SK-N-SH treated with all-trans-retinoic acid at 6 μM for 48 hours (cell line): ENCODE measurements around the gene FERD3L.

Source experiments
- ATAC-seq: fragments of 200-7000 bp; cut with Tn5 transposase; 3 replicates; pipeline ENCODE4 v1.9.1; 2020; ENCODE audit warnings: mild to moderate bottlenecking, moderate library complexity
- ARNTL ChIP-seq: fragments of 450-650 bp; formaldehyde crosslinking; IDR thresholded peaks from 2 replicates; pipeline ENCODE4 v1.5.0; 2020; ENCODE audit warnings: low read depth, mild to moderate bottlenecking, moderate library complexity, borderline replicate concordance
- CSRNP3 ChIP-seq: fragments of 250-450 bp; sonication (Bioruptor Pico); IDR thresholded peaks from 2 replicates; pipeline ENCODE4 v1.5.1; 2021; ENCODE audit warnings: mild to moderate bottlenecking, moderate library complexity
- ESRRG ChIP-seq: fragments of 250-450 bp; sonication (Bioruptor Pico); IDR thresholded peaks from 2 replicates; pipeline ENCODE4 v1.6.1; 2021; ENCODE audit warnings: mild to moderate bottlenecking
- GLIS3 ChIP-seq: fragments of 250-450 bp; sonication (Bioruptor Pico); IDR thresholded peaks from 2 replicates; pipeline ENCODE4 v1.5.0; 2020; ENCODE audit warnings: mild to moderate bottlenecking, moderate library complexity
- ISL1 ChIP-seq: fragments of 250-450 bp; sonication (Bioruptor Pico); IDR thresholded peaks from 2 replicates; pipeline ENCODE4 v2.1.2; 2022; ENCODE audit warnings: mild to moderate bottlenecking, moderate library complexity
- OSR1 ChIP-seq: fragments of 250-450 bp; sonication (Bioruptor Pico); IDR thresholded peaks from 2 replicates; pipeline ENCODE4 v1.8.0; 2022; ENCODE audit warnings: moderate library complexity, mild to moderate bottlenecking, inconsistent platforms
- PPARA ChIP-seq: fragments of 250-450 bp; sonication (Bioruptor Pico); IDR thresholded peaks from 2 replicates; pipeline ENCODE4 v1.5.0; 2020; ENCODE audit warnings: mild to moderate bottlenecking, borderline replicate concordance
- RARB ChIP-seq: fragments of 250-450 bp; sonication (Bioruptor Pico); IDR thresholded peaks from 2 replicates; pipeline ENCODE4 v1.8.0; 2021; ENCODE audit warnings: mild to moderate bottlenecking, moderate library complexity
- SNAI2 ChIP-seq: fragments of 250-450 bp; sonication (Bioruptor Pico); IDR thresholded peaks from 2 replicates; pipeline ENCODE4 v1.5.0; 2020; ENCODE audit warnings: mild to moderate bottlenecking, moderate library complexity
- TCF4 ChIP-seq: fragments of 250-450 bp; sonication (Bioruptor Pico); IDR thresholded peaks from 2 replicates; pipeline ENCODE4 v1.8.0; 2021; ENCODE audit warnings: mild to moderate bottlenecking, moderate library complexity, borderline replicate concordance
- TOX ChIP-seq: fragments of 250-450 bp; sonication (Bioruptor Pico); IDR thresholded peaks from 2 replicates; pipeline ENCODE4 v1.8.0; 2021; ENCODE audit warnings: mild to moderate bottlenecking, moderate library complexity, borderline replicate concordance
- ZC3H10 ChIP-seq: fragments of 250-450 bp; sonication (Bioruptor Pico); IDR thresholded peaks from 2 replicates; pipeline ENCODE4 v1.5.1; 2021; ENCODE audit warnings: mild to moderate bottlenecking, moderate library complexity
- ZFP3 ChIP-seq: fragments of 250-450 bp; sonication (Bioruptor Pico); IDR thresholded peaks from 2 replicates; pipeline ENCODE4 v1.5.0; 2020; ENCODE audit warnings: mild to moderate bottlenecking, moderate library complexity
- ZFP30 ChIP-seq: fragments of 450-650 bp; formaldehyde crosslinking; IDR thresholded peaks from 2 replicates; pipeline ENCODE4 v1.5.0; 2022; ENCODE audit warnings: mild to moderate bottlenecking, moderate library complexity
- ZNF565 ChIP-seq: fragments of 450-650 bp; formaldehyde crosslinking; conservative IDR thresholded peaks from 2 replicates; pipeline ENCODE4 v1.5.0; 2020; ENCODE audit warnings: low read depth, mild to moderate bottlenecking, moderate library complexity
- ZNF8 ChIP-seq: fragments of 450-650 bp; formaldehyde crosslinking; IDR thresholded peaks from 2 replicates; pipeline ENCODE4 v1.5.0; 2020; ENCODE audit warnings: mild to moderate bottlenecking, moderate library complexity
- TF ChIP-seq, protein P1 (sequence below): fragments of 250-450 bp; sonication (Bioruptor Pico); IDR thresholded peaks from 2 replicates; pipeline ENCODE4 v1.5.1; 2020; ENCODE audit warnings: low read depth, mild to moderate bottlenecking, moderate library complexity
- TF ChIP-seq, protein P2 (sequence below): fragments of 250-450 bp; sonication (Bioruptor Pico); IDR thresholded peaks from 2 replicates; pipeline ENCODE4 v1.8.0; 2021; ENCODE audit warnings: low read depth, mild to moderate bottlenecking, moderate library complexity, borderline replicate concordance
- TF ChIP-seq, protein P3 (sequence below): fragments of 250-450 bp; sonication (Bioruptor Pico); IDR thresholded peaks from 2 replicates; pipeline ENCODE4 v1.8.0; 2020; ENCODE audit warnings: mild to moderate bottlenecking, moderate library complexity, borderline replicate concordance
- TF ChIP-seq, protein P4 (sequence below): fragments of 250-450 bp; sonication (Bioruptor Pico); IDR thresholded peaks from 2 replicates; pipeline ENCODE4 v1.5.0; 2020; ENCODE audit warnings: mild to moderate bottlenecking, moderate library complexity

Gene FERD3L

DNA sequence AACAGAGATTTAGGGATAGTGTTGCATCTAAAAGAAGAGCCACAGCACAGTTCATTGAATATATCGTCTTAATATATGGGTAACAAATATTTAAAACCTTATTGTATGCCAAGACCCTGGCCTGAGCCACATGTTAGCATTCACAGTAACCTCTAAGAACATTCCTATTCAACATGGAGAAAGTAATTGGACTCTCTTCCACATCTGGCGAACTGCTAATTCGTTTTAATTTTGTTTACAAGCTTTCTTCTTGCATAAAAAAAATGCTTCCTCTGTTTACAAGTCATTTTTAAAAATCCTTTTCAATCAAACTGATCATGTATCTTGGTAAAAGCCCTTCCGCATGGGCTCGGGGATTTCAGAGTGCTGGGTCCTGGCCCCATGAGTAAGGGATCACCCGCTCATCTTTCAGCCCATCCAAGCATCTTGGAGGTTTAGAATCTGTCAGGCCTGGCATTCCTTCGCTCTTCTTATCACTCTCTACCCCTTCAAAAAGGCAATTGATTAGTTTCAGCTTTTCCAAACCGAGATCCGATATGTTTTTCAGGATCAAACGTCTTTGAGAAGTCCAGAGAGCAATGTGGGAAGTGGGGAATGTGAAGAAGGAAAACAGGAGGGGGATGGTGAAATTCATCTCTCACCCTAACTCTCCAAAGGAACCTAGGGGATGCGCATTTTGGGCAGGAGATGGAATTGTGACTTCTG, 35.0 kb downstream of the FERD3L start (continued):
- TF ChIP-seq, protein P1, sequence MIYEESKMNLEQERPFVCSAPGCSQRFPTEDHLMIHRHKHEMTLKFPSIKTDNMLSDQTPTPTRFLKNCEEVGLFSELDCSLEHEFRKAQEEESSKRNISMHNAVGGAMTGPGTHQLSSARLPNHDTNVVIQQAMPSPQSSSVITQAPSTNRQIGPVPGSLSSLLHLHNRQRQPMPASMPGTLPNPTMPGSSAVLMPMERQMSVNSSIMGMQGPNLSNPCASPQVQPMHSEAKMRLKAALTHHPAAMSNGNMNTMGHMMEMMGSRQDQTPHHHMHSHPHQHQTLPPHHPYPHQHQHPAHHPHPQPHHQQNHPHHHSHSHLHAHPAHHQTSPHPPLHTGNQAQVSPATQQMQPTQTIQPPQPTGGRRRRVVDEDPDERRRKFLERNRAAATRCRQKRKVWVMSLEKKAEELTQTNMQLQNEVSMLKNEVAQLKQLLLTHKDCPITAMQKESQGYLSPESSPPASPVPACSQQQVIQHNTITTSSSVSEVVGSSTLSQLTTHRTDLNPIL: 0 out of 2 replicates have a peak, but pooled peaks have one; percentile 8
- no peak; the same call in 1 of the 2 replicates for TF ChIP-seq GLIS3

DNA sequence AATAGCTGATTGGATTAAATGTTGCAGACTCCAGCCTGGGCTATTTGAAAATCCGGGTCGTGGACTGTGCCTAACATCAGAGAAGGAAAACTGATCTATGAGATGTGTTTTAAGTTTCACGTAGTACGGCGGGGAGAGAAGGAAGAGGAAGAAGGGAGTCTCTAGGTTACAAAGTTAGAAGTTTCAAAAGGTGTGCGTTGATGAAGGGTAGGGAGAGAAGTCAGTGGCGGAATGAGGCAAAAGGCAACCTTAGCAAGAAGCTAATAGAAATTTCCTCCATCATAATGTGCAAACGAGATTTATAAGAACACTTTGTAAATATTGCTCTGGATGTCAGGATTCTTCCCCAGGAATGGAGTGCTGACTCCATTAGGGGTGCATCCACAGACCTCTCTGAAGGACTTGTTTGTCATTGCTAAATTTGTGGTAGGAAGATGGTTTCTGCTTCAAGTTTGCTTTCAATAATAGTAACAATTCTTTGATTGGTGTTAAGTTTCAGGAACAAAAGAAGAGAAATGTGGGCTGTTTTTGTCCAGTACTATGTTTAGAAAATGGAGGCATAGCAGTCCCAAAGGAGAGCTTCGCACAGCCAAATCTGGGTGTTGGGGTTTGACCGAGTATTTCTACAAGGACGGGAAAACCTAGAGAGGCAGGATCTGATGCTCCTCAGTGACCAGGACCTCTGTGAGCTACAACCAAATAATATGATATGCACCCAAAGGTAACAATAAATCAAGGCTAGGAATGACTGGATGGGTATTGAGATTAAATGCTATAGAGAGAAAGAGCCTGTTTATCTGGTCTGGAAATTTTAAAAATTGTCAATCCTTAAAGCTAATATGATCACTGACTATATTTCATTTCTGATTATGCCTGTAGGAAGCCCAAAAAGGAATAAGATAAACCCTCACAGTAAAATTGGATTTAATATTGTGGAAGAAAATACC, 35.9 kb downstream of the FERD3L start:
- no peak for TF ChIP-seq OSR1
- TF ChIP-seq PPARA: no peak
- TF ChIP-seq, protein P1: no peak; the same call in 1 of the 2 replicates
- TF ChIP-seq ZC3H10 (CRISPR knock-in tag): no peak
- no peak for TF ChIP-seq ESRRG (CRISPR knock-in tag)
- TF ChIP-seq ZFP3 (CRISPR knock-in tag): no peak
- TF ChIP-seq ZNF565 (CRISPR knock-in tag): no peak
- no peak for TF ChIP-seq CSRNP3 (CRISPR knock-in tag)
- TF ChIP-seq, protein P2, sequence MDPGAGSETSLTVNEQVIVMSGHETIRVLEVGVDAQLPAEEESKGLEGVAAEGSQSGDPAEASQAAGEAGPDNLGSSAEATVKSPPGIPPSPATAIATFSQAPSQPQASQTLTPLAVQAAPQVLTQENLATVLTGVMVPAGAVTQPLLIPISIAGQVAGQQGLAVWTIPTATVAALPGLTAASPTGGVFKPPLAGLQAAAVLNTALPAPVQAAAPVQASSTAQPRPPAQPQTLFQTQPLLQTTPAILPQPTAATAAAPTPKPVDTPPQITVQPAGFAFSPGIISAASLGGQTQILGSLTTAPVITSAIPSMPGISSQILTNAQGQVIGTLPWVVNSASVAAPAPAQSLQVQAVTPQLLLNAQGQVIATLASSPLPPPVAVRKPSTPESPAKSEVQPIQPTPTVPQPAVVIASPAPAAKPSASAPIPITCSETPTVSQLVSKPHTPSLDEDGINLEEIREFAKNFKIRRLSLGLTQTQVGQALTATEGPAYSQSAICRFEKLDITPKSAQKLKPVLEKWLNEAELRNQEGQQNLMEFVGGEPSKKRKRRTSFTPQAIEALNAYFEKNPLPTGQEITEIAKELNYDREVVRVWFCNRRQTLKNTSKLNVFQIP (CRISPR knock-in tag): no peak
- no peak for TF ChIP-seq ZFP30 (CRISPR knock-in tag)
- no peak for TF ChIP-seq GLIS3
- TF ChIP-seq TOX (CRISPR knock-in tag): no peak
- no peak for TF ChIP-seq ARNTL (CRISPR knock-in tag)
- TF ChIP-seq, protein P3, sequence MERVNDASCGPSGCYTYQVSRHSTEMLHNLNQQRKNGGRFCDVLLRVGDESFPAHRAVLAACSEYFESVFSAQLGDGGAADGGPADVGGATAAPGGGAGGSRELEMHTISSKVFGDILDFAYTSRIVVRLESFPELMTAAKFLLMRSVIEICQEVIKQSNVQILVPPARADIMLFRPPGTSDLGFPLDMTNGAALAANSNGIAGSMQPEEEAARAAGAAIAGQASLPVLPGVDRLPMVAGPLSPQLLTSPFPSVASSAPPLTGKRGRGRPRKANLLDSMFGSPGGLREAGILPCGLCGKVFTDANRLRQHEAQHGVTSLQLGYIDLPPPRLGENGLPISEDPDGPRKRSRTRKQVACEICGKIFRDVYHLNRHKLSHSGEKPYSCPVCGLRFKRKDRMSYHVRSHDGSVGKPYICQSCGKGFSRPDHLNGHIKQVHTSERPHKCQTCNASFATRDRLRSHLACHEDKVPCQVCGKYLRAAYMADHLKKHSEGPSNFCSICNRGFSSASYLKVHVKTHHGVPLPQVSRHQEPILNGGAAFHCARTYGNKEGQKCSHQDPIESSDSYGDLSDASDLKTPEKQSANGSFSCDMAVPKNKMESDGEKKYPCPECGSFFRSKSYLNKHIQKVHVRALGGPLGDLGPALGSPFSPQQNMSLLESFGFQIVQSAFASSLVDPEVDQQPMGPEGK (CRISPR knock-in tag): no peak
- no peak; the same call in 1 of the 2 replicates for TF ChIP-seq TCF4 (CRISPR knock-in tag)
- no peak for TF ChIP-seq ISL1 (CRISPR knock-in tag)
- no peak for TF ChIP-seq SNAI2 (CRISPR knock-in tag)
- no peak; the same call in 1 of the 2 replicates for TF ChIP-seq RARB (CRISPR knock-in tag)
- peak; percentile 5 for ATAC-seq

- ATAC-seq: peak; percentile 29
- TF ChIP-seq TOX (CRISPR knock-in tag) (no peak), ISL1 (CRISPR knock-in tag) (no peak), RARB (CRISPR knock-in tag) (no peak), ZNF8 (no peak), SNAI2 (CRISPR knock-in tag) (no peak), TCF4 (CRISPR knock-in tag) (peak; percentile 44; the same call in 1 of the 2 replicates), CSRNP3 (CRISPR knock-in tag) (peak; percentile 48; the same call in 1 of the 2 replicates)
- TF ChIP-seq, protein P4, sequence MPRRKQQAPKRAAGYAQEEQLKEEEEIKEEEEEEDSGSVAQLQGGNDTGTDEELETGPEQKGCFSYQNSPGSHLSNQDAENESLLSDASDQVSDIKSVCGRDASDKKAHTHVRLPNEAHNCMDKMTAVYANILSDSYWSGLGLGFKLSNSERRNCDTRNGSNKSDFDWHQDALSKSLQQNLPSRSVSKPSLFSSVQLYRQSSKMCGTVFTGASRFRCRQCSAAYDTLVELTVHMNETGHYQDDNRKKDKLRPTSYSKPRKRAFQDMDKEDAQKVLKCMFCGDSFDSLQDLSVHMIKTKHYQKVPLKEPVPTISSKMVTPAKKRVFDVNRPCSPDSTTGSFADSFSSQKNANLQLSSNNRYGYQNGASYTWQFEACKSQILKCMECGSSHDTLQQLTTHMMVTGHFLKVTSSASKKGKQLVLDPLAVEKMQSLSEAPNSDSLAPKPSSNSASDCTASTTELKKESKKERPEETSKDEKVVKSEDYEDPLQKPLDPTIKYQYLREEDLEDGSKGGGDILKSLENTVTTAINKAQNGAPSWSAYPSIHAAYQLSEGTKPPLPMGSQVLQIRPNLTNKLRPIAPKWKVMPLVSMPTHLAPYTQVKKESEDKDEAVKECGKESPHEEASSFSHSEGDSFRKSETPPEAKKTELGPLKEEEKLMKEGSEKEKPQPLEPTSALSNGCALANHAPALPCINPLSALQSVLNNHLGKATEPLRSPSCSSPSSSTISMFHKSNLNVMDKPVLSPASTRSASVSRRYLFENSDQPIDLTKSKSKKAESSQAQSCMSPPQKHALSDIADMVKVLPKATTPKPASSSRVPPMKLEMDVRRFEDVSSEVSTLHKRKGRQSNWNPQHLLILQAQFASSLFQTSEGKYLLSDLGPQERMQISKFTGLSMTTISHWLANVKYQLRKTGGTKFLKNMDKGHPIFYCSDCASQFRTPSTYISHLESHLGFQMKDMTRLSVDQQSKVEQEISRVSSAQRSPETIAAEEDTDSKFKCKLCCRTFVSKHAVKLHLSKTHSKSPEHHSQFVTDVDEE (CRISPR knock-in tag): peak; percentile 94; the same call in 1 of the 2 replicates
- TF ChIP-seq, protein P1: peak; percentile 3; the same call in 1 of the 2 replicates
Observed at GRCh38 chr7:19107356-19108146, 37.7 kb downstream of the FERD3L start.
